A549 treated with GW870086 at 1 μM for 4 hours (cell line): ENCODE results near the gene GCH1. TPM values are rescaled to one million over a fixed set of nuclear protein-coding genes. Genes with fewer than 3 reads are reported as not detected.

Source experiments
- total RNA-seq: library from RNA; stranded (reverse); fragments of 200-300 nt; extraction: Qiagen RNA extraction; gene quantifications from 5 replicates; pipeline ENCODE4 v1.2.3, GENCODE V29; 2022; ENCODE audit warnings: low read depth

The GCH1 gene, protein sequence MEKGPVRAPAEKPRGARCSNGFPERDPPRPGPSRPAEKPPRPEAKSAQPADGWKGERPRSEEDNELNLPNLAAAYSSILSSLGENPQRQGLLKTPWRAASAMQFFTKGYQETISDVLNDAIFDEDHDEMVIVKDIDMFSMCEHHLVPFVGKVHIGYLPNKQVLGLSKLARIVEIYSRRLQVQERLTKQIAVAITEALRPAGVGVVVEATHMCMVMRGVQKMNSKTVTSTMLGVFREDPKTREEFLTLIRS
- 2.7 to 4.5 TPM (median 3.9 TPM) in 5 replicates for total RNA-seq

DNA sequence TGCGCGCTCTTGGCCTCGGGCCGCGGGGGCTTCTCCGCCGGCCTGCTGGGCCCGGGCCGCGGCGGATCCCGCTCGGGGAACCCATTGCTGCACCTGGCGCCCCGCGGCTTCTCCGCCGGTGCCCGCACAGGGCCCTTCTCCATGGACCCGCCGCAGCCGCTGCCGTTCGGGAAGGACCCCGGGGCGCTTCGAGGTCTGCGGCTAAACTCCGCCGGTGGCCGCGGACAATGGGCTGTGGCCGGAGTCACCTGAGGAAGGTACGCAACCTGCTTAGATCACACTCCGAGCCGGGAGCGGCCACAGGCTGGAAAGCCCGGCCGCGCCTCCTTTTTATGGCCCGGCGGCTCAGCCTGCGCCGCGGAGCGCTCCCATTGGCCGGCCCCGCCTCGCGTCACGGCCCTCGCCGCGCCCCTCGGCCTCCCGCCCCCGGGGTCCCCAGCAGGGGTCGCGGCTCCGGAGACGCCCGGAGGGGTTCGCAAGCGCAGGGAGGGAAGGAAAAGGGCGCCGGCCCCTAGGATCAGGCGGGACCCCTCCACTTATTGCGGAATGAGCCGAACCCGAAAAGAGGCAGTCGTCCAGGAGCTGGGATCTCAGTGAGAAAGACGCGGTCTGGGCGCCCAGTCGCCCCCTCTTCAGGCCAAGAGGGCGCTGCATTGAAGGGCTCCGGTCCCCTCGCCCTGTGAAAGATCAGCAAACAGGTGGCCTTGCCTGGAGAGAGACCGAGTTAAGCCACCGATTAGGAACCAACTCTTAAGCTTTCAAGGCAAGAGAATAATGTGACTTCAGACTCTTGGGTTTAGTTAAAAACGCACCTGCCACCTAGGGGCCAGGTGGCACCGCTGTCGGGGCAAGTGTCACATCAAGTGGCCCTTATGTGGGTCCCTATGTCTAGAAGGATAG, at the start of gene GCH1:
TSS of gene GCH1 (minus strand) at position 306 of the 900 bp plus-strand sequence. CDS start at position 143, 163 bp downstream.

Other genes with a start within 250 kb of the GCH1 start
- gene WDHD1, start 124.3 kb upstream of the GCH1 start, total RNA-seq = 9.2 to 13.7 TPM (median 11.0 TPM) in 5 replicates
- gene SOCS4, start 124.4 kb upstream of the GCH1 start, total RNA-seq = 7.4 to 10.3 TPM (median 9.4 TPM) in 5 replicates
- 95.9 to 110 TPM (median 105 TPM) in 5 replicates for gene MAPK1IP1L, start 148.8 kb upstream of the GCH1 start, total RNA-seq
- 166 to 192 TPM (median 170 TPM) in 5 replicates for gene LGALS3, start 226.4 kb upstream of the GCH1 start, total RNA-seq